ENCODE data around the gene HRNR.
A peak's percentile ranks its signal among the peaks of the same experiment; 100 is the strongest.

Gene HRNR

GRCh38 chr1:152188673-152189591 lies 35.1 kb downstream of the HRNR start:
- no peak for DNase-seq

GRCh38 chr1:152186556-152187285 lies 37.3 kb downstream of the HRNR start:
- DNase-seq: no peak

GRCh38 chr1:152185544-152186391 lies 38.2 kb downstream of the HRNR start:
- peak; percentile 6 for DNase-seq

- DNase-seq: no peak
These were observed 41.0 kb downstream of the HRNR start for GRCh38 chr1:152182944-152183361.

GRCh38 chr1:152182431-152182830 lies 41.6 kb downstream of the HRNR start:
- DNase-seq: no peak

- no peak for DNase-seq
These were observed 44.4 kb downstream of the HRNR start for GRCh38 chr1:152179566-152179965.

GRCh38 chr1:152170287-152170905 lies 53.6 kb downstream of the HRNR start:
- DNase-seq: no peak

GRCh38 chr1:152169366-152170025 lies 54.5 kb downstream of the HRNR start:
- no peak for DNase-seq

GRCh38 chr1:152168535-152168868 lies 55.5 kb downstream of the HRNR start:
- no peak for DNase-seq

- no peak for DNase-seq
These were observed 56.0 kb downstream of the HRNR start for GRCh38 chr1:152167835-152168534.

- no peak for DNase-seq
These were observed 57.0 kb downstream of the HRNR start for GRCh38 chr1:152166966-152167365.

GRCh38 chr1:152165286-152166077 lies 58.5 kb downstream of the HRNR start:
- DNase-seq: no peak

- no peak for DNase-seq
These were observed 59.4 kb downstream of the HRNR start for GRCh38 chr1:152164517-152165136.

GRCh38 chr1:152162792-152163463 lies 61.1 kb downstream of the HRNR start:
- DNase-seq: no peak

Measured in NCI-H510A (cell line).